NCI-H226 (cell line): ENCODE results near the gene PTPRG.

Experiments used
- DNase-seq: peaks from one replicate; pipeline ENCODE4 v3.0.0-alpha.2; 2015

PTPRG gene

GRCh38 chr3:62097121-62097520, 535.8 kb downstream of the PTPRG start:
- no peak for DNase-seq

- DNase-seq, result no peak
Measured at GRCh38 chr3:62098646-62099365, 537.4 kb downstream of the PTPRG start.

DNA sequence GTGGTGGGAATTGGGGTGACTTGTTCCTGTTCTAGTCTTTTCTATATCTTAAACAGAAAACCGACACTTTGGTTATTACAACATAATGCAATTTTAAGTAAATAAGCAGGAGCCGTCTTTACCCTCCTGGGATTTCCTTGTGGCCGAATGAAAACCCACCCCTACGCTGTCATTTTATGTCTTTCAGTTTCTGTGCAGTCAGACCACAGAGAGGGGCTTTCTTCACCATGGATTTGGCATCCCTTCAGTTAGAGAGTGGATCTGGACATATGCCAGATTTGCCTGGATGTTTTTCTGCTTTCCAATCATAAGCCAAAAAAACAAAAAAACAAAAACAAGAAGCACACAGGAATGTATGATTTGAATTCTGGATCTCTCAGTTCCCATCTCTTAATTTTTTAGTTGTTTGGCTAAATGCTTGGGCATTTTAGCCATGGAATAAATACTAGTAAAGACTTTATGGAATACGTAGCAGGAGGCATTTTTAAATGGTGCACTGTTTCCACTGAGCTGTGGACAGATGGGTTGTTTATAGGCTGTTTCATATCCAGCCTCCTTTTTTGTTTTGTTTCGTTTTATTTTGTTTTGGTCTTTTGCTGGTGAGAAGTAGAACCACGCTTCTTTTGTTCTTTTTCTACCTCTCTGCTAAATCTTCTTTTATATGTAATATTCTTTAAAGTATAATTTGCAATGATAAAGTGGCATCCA, 539.1 kb downstream of the PTPRG start:
- no peak for DNase-seq

GRCh38 chr3:62101488-62101887, 540.1 kb downstream of the PTPRG start:
- no peak for DNase-seq

- DNase-seq, result no peak
Measured at GRCh38 chr3:62103531-62103930, 542.2 kb downstream of the PTPRG start.

DNA sequence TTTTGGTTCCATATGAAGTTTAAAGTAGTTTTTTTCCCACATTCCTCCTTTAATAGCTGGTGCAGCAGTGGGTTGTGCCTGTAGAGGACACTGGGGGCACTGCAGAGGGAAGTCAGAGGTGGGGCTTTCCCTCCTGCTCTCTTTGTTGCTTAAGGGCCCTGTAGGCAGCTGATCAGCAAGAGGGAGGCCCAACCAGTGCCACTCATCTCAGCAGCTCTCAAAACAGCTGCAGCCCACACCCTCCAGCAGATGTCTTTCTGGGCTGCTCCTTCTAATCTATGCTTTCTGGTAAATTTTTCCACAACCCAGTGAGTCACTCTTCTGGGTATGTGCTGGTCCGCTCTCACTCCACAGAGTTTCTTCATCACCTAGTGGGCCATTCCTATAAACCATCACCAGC, 548.2 kb downstream of the PTPRG start:
- DNase-seq, result peak; percentile 95

DNA sequence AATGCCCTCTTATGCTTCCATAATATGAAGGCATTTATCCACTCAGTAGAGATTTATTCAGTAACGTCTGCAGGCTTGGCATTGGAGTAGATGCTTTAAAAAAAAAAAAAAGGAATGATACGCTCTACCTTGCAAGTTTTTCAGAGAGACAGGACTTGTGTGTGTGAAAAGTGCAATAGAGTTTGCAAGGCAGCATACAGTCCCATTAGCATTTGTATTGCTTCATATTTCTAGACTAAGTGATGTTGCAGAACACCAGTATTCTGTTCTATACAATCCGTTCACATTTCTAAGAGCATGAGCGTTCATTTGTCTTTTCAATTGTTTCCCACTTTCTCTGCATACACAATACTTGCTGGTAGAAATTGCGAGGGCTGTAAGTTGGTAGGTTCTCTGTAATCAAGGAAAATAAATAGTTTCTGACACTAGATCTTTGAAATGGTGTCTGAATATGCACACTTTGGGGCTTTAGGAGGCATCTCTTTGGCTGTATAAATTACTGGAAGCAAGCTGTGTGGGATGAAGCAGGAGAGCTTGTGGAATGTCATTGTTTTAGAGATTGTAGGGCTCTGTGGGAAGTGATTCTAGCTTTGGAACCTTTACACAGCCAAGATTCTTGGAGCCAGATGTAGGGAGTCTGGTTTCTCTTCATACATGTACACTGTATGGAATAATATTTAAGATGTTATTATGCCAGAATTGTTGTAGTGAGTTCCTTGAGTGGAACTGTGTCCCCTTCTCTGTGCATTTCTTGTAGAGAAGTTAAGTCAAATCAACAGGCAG, 549.3 kb downstream of the PTPRG start:
- no peak for DNase-seq

DNA sequence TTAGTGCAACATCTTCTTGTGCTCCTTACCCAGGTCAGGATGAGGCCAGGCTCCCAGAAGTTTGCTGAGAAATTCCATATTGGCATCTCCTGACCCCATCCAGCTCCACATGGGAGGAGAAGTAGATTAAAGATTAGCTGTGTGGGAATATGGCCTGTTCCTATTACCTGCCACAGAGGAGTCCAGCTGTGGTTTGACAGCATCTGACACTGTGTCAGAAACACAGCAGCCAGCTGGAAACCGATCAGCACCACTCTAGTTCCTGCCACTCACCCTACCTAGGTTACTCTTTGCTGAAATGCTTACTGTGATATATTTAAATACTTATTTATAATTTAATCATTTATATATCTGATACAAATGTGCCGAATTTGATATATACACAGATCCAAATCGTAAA, 551.7 kb downstream of the PTPRG start:
- DNase-seq, result no peak

- no peak for DNase-seq
Measured at GRCh38 chr3:62114763-62115162, 553.4 kb downstream of the PTPRG start.

DNA sequence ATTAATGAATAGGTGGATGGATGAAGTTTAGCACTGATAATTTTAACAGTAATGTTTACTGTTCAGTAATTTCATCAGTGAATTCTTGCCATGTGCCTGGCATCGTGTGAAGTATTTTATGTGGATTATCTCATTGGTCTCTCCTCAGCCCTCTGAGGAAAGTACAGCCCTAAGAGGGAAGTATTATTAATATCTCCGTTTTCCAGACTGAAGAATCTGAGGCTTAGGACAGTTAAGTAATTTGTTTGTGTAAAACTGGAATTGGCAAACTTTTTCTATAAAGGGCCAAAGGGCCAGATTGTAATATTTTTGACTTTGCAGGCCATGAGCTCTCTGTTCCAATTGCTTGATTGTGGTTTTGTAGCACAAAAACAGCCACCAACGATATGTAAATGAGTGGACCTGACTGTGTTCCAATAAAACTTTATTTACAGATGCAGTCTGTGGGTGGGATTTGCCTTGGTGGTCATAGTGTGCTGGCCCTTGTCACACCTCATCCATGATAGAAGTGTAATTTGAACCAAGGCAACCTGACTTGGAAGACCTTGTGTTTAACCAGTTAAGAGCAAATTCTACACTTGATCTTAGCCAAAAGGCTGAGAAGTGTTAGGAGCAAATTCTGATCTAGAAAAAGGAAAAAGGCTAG, 556.7 kb downstream of the PTPRG start:
- DNase-seq, result no peak

DNA sequence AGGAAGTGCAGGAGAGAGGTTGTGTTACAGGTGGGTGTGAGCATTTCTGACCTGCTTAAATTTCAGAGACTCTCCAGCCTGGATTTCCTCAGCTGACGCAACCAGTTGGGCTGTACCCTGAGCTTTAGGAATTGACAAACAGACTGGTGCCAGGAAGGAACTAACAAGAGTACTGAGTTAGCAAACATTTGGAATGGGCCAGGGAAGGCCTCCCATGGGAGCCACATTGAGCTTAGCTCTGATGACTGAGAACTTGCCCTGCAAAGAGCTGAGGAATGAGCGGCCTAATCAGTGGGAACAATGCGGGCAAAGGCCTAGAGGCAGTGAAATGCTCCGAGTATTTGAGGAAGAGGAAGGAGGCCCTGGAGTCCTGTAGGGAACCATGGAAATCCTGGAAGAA, 557.8 kb downstream of the PTPRG start:
- no peak for DNase-seq

- no peak for DNase-seq
Measured at GRCh38 chr3:62122819-62123218, 561.4 kb downstream of the PTPRG start.

DNA sequence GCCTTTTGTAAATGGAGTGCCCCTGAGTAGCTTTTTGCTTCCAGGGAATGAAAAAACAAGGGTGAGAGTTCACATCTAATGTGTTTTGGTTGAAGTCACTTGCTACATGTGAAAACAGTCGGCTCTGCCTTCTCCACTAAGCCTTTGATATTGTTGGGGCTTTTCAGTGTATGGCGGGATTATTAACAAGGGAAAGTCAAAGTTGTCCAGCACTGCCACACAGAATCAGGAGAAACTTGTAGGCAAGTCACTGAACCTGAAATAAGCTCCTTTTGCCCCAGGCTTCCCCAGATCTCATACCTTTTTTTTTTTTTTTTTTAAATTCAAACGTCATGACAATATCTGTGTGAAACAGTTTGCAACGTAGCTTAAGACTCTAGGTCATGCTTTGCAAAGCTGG, 564.0 kb downstream of the PTPRG start:
- DNase-seq, result no peak

- DNase-seq, result no peak
Measured at GRCh38 chr3:62127116-62127515, 565.7 kb downstream of the PTPRG start.

DNA sequence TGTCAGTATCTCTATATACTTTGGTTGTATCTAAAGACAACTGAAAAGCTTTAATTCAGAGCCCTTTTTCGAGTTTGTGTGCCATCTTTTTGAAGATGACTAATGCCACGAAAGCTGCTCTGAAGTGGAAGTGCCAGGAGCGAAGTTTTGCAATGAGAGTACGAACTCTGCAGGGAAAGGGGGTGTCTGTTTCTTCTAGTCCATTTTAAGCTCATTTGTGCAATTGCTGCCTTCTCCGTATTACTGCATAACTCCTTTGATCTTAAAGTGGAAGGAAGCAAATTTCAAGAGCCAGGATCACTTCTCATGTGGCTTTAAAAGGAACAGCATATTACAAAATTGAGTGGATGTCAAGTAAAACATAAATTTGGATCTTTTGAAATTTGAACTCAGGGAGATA, 566.7 kb downstream of the PTPRG start:
- DNase-seq, result no peak

GRCh38 chr3:62128681-62129080, 567.3 kb downstream of the PTPRG start:
- DNase-seq, result no peak

GRCh38 chr3:62131050-62131449, 569.7 kb downstream of the PTPRG start:
- no peak for DNase-seq

GRCh38 chr3:62131620-62132019, 570.2 kb downstream of the PTPRG start:
- no peak for DNase-seq

DNA sequence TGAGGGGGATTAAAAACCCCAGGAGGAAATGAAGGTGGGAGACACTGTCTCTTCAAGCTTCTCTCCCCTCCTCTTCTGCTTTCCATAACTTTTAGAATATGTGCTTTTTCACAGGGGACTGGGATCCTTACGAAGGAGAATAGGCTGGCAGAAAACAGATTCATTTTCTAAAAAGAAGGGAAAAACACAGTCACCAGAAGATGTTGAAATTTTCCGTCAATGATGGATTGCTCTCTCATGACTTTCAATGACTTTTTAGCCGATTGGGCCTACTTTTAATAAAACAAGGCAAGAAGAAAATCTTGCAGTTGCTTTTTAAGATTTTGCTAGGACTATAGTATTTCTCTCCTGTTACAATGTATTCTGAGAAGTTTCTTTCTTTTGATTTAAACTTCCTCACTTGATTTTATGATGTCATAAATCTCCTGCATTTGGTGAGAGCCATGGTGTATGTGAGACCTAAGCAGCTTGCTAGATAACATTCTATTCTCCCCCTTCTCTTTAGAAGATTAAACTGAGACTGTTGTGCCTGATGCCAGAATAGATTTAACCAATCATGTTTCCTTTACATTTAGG, 570.7 kb downstream of the PTPRG start:
- no peak for DNase-seq

DNA sequence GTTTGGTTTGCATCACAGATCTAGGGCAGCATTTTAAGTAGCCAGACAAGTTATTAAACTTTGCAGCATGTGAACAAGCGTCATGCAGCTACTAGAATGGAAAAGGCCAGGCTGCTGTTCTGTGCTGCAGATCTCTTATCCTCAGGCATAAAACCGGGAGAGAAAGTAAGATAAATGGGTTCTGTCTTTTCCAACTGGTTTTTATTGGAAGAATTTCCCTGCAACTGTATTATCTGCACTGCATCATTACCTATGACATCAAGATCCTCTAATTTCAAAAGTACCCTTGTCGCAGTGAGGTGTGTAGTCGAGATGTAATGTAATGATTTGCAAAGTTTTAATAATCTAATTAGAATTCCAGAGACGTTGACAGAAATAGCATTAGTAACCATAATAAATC, 571.6 kb downstream of the PTPRG start:
- DNase-seq, result no peak

DNA sequence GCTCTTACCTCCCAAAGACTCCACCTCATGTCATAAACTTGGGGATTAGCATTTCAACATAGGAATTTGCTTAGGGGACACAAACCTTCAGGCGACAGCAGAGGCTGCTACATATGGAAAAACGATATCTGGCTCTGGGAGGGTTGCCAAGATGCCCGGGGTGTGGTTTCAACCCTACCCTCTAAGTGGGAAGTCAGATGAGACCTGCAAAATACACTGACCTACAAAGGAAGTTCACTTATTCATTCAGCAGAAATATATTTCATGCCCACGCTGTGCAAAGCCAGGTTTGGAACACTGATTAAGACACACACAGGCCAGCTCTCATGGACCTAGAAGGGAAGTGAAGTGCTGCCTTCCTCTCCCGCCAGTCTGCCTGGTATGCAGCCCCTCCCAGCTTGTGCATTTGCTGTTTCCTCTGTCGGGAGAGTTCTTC, 572.7 kb downstream of the PTPRG start:
- peak; percentile 82 for DNase-seq

GRCh38 chr3:62135741-62136140, 574.4 kb downstream of the PTPRG start:
- DNase-seq, result no peak

- peak; percentile 50 for DNase-seq
Measured at GRCh38 chr3:62139957-62140356, 578.6 kb downstream of the PTPRG start.
